Measurements from ENCODE around the gene KMT2C.

GRCh38 chr7:152424348-152425108 is 11.3 kb downstream of the KMT2C start:
- TF ChIP-seq EP300 (IDR thresholded peaks at IDR 0.05): no peak
- TF ChIP-seq POLR2A (IDR thresholded peaks at IDR 0.05; ENCODE audit: low read depth): no peak
- no peak for TF ChIP-seq CTCF (IDR thresholded peaks at IDR 0.05)

Measured in esophagus muscularis mucosa (tissue), 4 donors.